OCI-LY3 (cell line): ENCODE data around the gene PPP6R3.

Experiments
- H2AFZ ChIP-seq: fragments of 200-600, 300-600 bp; shearing (Covaris generic); 2 replicates; pipeline ENCODE4 v1.6.0; 2014; ENCODE audit warnings: antibody characterized with exemption, low read depth, low read length
- H3K27ac ChIP-seq: fragments of 200-600, 300-600 bp; sonication (generic); 2 replicates; pipeline ENCODE4 v1.5.1; 2014; ENCODE audit warnings: mild to moderate bottlenecking, low read length, moderate library complexity, mixed read lengths
- H3K27me3 ChIP-seq: fragments of 200-600, 300-600 bp; sonication (generic); 2 replicates; pipeline ENCODE4 v1.6.1; 2014; ENCODE audit warnings: low read depth, low read length, mixed read lengths
- H3K36me3 ChIP-seq: fragments of 200-600, 300-600 bp; sonication (generic); replicated peaks from 2 replicates; pipeline ENCODE3; 2014; ENCODE audit warnings: low read depth, low read length, mixed read lengths
- H3K4me1 ChIP-seq: fragments of 300-600, 200-600 bp; sonication (generic); 2 replicates; pipeline ENCODE4 v1.6.1; 2014; ENCODE audit warnings: low read length, mixed read lengths
- H3K4me2 ChIP-seq: fragments of 200-600, 300-600 bp; sonication (generic); 2 replicates; pipeline ENCODE4 v1.6.1; 2014; ENCODE audit warnings: low read length, mixed read lengths
- H3K4me3 ChIP-seq: fragments of 300-600, 200-600 bp; sonication (generic); 2 replicates; pipeline ENCODE4 v1.5.1; 2014; ENCODE audit warnings: antibody characterized with exemption, mild to moderate bottlenecking, low read length, moderate library complexity
- H3K79me2 ChIP-seq: fragments of 300-600, 200-600 bp; shearing (Covaris generic); 2 replicates; pipeline ENCODE4 v1.6.1; 2014; ENCODE audit warnings: mild to moderate bottlenecking, low read length, mixed read lengths
- H3K9ac ChIP-seq: fragments of 300-600, 200-600 bp; shearing (Covaris generic); 2 replicates; pipeline ENCODE4 v1.6.0; 2014; ENCODE audit warnings: mild to moderate bottlenecking, low read length, moderate library complexity
- H3K9me3 ChIP-seq: fragments of 200-600, 300-600 bp; shearing (Covaris generic); 2 replicates; pipeline ENCODE4 v1.6.1; 2014; ENCODE audit warnings: low read length, mixed read lengths; ENCODE audit not compliant: insufficient read depth
- H4K20me1 ChIP-seq: fragments of 200-600, 300-600 bp; sonication (generic); 2 replicates; pipeline ENCODE4 v1.6.1; 2016; ENCODE audit warnings: low read length, mixed read lengths; ENCODE audit not compliant: insufficient read depth
- EZH2phosphoT487 ChIP-seq: fragments of 200-600 bp; shearing (Covaris generic); IDR thresholded peaks from 2 replicates; pipeline ENCODE4 v1.6.1; 2018; ENCODE audit warnings: antibody characterized with exemption, mixed run types, low read depth
- TF ChIP-seq, protein P1 (sequence below): fragments of 200-600, 300-600 bp; sonication (generic); IDR thresholded peaks from 2 replicates; pipeline ENCODE4 v1.5.1; 2014; ENCODE audit warnings: antibody characterized with exemption, low read length, low read depth

The PPP6R3 gene

DNA sequence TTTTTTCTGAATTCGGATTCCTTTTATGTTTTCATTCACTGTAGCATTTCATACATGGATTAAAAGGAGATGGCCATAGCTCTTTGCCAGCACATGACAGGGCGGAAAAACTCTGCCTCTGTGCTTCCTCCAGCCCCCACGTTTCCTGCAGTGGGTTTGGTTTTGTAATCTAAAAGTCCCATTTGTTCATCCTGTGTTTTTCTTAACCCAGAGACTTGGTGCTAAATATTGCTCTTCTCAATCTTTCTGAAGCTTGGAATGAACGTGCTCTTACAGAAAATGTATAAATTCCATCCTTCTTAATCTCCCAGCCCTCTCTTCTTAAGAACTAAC, 89.9 kb downstream of the PPP6R3 start:
- H3K9ac ChIP-seq: no peak overlapping the region
- H3K4me2 ChIP-seq: no peak overlapping the region
- H3K4me1 ChIP-seq: no peaks in the 10 kb centered on the region
- TF ChIP-seq, protein P1, sequence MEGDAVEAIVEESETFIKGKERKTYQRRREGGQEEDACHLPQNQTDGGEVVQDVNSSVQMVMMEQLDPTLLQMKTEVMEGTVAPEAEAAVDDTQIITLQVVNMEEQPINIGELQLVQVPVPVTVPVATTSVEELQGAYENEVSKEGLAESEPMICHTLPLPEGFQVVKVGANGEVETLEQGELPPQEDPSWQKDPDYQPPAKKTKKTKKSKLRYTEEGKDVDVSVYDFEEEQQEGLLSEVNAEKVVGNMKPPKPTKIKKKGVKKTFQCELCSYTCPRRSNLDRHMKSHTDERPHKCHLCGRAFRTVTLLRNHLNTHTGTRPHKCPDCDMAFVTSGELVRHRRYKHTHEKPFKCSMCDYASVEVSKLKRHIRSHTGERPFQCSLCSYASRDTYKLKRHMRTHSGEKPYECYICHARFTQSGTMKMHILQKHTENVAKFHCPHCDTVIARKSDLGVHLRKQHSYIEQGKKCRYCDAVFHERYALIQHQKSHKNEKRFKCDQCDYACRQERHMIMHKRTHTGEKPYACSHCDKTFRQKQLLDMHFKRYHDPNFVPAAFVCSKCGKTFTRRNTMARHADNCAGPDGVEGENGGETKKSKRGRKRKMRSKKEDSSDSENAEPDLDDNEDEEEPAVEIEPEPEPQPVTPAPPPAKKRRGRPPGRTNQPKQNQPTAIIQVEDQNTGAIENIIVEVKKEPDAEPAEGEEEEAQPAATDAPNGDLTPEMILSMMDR: no peak
- no peak for TF ChIP-seq EZH2phosphoT487
- no peak overlapping the region for H2AFZ ChIP-seq
- H3K36me3 ChIP-seq: peaks cover 73% of the 10 kb centered on the region
- peaks cover 51% of the 10 kb centered on the region for H4K20me1 ChIP-seq
- H3K27me3 ChIP-seq: no peaks in the 10 kb centered on the region
- H3K79me2 ChIP-seq: peaks cover 25% of the 10 kb centered on the region; the same call in 1 of the 2 replicates
- no peak overlapping the region for H3K27ac ChIP-seq
- H3K4me3 ChIP-seq: no peak overlapping the region
- no peaks in the 10 kb centered on the region for H3K9me3 ChIP-seq

DNA sequence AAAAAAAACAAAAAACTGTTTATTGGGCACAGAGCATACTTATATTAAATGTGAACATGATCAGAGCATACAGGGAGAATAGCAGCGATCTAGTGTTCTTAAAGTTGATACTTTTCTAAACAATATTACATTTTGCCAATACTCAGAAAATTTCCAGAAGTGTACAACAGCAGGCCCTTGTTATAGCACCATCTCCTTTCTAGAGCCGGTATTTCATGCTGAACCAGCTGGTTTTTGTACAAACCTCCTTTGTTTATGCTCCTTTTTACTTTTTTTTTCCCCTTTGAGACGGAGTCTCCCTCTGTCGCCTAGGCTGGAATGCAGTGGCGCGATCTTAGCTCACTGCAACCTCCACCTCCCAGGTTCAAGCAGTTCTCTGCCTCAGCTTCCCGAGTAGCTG, 90.7 kb downstream of the PPP6R3 start:
- TF ChIP-seq, protein P1: no peak
- no peak for TF ChIP-seq EZH2phosphoT487

DNA sequence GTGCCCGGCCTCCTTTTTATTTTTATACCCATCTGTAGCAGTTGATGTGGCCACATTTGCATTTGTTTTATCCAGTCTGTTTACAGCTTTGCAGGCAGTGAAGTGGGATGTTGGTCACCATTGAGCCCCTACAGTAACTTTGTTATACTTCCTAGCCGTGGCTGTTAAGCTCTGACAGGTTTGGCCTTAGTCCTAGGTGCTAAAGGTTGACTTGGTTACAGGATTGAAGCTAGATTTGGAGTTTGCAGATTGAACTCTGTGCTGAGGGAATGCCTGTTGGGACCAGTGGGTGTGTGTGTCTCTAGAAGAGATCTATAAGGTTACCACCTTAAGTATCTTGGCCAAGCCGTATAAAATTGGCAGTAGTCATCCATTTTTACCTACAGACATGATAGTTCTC, 91.2 kb downstream of the PPP6R3 start:
- Histone ChIP-seq H3K9me3 (no peaks in the 10 kb centered on the region), H3K36me3 (peaks cover 67% of the 10 kb centered on the region), H3K9ac (no peak overlapping the region), H3K4me1 (no peaks in the 10 kb centered on the region), H3K79me2 (peaks cover 29% of the 10 kb centered on the region), H3K27me3 (no peaks in the 10 kb centered on the region), H3K27ac (no peak overlapping the region), H4K20me1 (peaks cover 48% of the 10 kb centered on the region), H2AFZ (no peak overlapping the region), H3K4me2 (no peak overlapping the region), H3K4me3 (no peak overlapping the region)
- no peak for TF ChIP-seq EZH2phosphoT487
- TF ChIP-seq, protein P1: no peak

More for the DNA sequence above, 90.7 kb downstream of the PPP6R3 start:
- no peaks in the 10 kb centered on the region for H3K9me3 ChIP-seq
- no peak overlapping the region for H3K9ac ChIP-seq
- no peak overlapping the region for H3K4me3 ChIP-seq
- H3K79me2 ChIP-seq: peaks cover 28% of the 10 kb centered on the region; the same call in 1 of the 2 replicates
- H3K4me2 ChIP-seq: no peak overlapping the region
- H4K20me1 ChIP-seq: peaks cover 47% of the 10 kb centered on the region
- H2AFZ ChIP-seq: no peak overlapping the region
- H3K27me3 ChIP-seq: no peaks in the 10 kb centered on the region
- H3K4me1 ChIP-seq: no peaks in the 10 kb centered on the region
- H3K36me3 ChIP-seq: peaks cover 70% of the 10 kb centered on the region
- H3K27ac ChIP-seq: no peak overlapping the region

DNA sequence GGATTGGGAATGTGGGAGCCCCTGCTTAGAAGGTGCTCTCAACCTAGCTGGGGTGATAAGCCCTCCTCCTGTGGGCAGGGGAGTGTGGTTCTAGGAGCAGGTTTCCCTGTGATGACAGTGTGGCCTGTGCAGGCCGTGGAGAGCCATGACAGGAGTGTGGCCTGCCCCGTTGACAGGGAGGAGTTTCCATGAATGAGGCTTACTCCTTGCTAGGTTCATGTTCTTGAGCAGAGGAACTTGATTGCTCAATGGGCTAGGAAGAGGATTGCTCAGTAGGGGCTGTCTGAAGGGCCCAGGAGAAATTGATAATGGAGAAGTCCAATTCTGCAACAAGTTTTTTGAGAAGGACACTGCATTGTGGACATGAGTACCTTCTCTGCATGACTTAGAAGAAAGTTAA, 92.0 kb downstream of the PPP6R3 start:
- no peaks in the 10 kb centered on the region for H3K4me1 ChIP-seq
- TF ChIP-seq EZH2phosphoT487: no peak
- TF ChIP-seq, protein P1: no peak
- H3K27me3 ChIP-seq: no peaks in the 10 kb centered on the region
- H3K9me3 ChIP-seq: no peaks in the 10 kb centered on the region
- peaks cover 26% of the 10 kb centered on the region for H3K79me2 ChIP-seq
- peaks cover 62% of the 10 kb centered on the region for H3K36me3 ChIP-seq
- no peak overlapping the region for H2AFZ ChIP-seq
- H4K20me1 ChIP-seq: peaks cover 44% of the 10 kb centered on the region
- no peak overlapping the region for H3K27ac ChIP-seq
- H3K4me3 ChIP-seq: no peak overlapping the region
- H3K4me2 ChIP-seq: no peak overlapping the region
- no peak overlapping the region for H3K9ac ChIP-seq
